NCI-H146 treated with DMSO at 0.1 percent for 48 hours (cell line): ENCODE measurements around the gene PPP6R3.

Experiments used
- DNase-seq: peaks from one replicate; lab custom pipeline; 2025; ENCODE audit not compliant: unreplicated experiment; lab: John Stamatoyannopoulos, UW

PPP6R3 gene

GRCh38 chr11:68551777-68552176 is 91.2 kb downstream of the PPP6R3 start:
- DNase-seq = no peak

DNA sequence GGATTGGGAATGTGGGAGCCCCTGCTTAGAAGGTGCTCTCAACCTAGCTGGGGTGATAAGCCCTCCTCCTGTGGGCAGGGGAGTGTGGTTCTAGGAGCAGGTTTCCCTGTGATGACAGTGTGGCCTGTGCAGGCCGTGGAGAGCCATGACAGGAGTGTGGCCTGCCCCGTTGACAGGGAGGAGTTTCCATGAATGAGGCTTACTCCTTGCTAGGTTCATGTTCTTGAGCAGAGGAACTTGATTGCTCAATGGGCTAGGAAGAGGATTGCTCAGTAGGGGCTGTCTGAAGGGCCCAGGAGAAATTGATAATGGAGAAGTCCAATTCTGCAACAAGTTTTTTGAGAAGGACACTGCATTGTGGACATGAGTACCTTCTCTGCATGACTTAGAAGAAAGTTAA is 92.0 kb downstream of the PPP6R3 start:
- no peak for DNase-seq

GRCh38 chr11:68560216-68560615 is 99.7 kb downstream of the PPP6R3 start:
- DNase-seq = no peak

DNA sequence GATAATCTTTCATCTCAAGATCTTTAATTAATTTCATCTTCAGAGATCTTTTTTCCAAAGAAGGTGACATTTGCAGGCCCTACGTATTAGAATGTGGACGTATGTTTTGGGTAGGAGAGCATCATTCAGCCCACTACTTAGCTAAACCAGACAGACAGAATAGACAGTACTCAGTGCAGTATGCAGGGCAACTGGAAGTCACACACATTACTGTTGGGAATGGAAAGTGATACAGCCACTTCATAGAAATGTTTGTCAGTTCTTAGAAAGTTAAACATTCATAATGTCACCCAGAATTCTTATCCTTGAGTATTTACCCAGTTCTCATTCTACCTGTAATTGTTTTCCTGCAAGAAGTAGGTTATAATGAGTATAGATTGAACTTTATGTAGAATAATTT is 102.9 kb downstream of the PPP6R3 start:
- no peak for DNase-seq

GRCh38 chr11:68564261-68564660 is 103.7 kb downstream of the PPP6R3 start:
- DNase-seq = no peak

GRCh38 chr11:68565768-68566167 is 105.2 kb downstream of the PPP6R3 start:
- no peak for DNase-seq

GRCh38 chr11:68567553-68567952 is 107.0 kb downstream of the PPP6R3 start:
- DNase-seq = no peak

- no peak for DNase-seq
Measured at GRCh38 chr11:68569357-68569756, 108.8 kb downstream of the PPP6R3 start.

DNA sequence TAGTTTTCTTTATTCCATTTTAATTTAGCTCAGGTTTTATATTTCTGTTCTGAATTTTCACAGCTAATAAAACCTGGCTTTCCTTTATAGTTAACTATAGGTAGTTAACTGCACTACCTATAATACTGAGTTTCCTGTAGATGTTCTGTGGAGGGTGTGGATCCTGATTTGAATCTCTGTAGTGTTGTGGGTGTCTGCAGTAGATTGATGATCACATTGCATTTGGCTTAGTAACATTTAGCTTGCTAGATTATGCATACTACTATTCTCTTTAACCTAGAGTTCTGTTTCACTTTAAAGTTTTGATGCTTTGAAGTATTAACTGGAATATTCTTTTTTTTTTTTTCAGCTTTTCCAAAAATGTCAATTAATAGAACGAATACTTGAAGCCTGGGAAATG is 110.1 kb downstream of the PPP6R3 start:
- no peak for DNase-seq

GRCh38 chr11:68574308-68574707 is 113.8 kb downstream of the PPP6R3 start:
- no peak for DNase-seq

GRCh38 chr11:68575025-68575665 is 114.6 kb downstream of the PPP6R3 start:
- DNase-seq = no peak

DNA sequence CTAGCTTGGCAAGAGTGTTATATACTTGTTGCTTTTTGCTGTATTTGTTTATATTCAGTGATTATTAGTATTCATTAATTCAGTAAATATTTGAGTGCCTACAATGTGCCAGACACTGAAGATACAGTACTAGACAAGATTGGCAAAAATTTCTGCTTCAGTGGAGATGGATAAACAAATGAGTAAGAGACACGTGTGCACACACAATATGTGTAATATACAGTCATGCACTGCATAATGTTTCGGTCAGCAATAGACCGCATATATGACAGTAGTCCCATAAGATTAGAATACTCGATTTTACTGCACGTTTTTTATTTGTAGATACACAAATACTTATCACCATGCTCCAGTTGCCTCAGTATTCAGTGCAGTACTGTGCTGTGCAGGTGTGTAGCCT is 118.9 kb downstream of the PPP6R3 start:
- no peak for DNase-seq

GRCh38 chr11:68581439-68581838 is 120.9 kb downstream of the PPP6R3 start:
- DNase-seq = no peak

- DNase-seq = no peak
Measured at GRCh38 chr11:68581901-68582300, 121.3 kb downstream of the PPP6R3 start.

GRCh38 chr11:68582416-68583040 is 122.0 kb downstream of the PPP6R3 start:
- no peak for DNase-seq

DNA sequence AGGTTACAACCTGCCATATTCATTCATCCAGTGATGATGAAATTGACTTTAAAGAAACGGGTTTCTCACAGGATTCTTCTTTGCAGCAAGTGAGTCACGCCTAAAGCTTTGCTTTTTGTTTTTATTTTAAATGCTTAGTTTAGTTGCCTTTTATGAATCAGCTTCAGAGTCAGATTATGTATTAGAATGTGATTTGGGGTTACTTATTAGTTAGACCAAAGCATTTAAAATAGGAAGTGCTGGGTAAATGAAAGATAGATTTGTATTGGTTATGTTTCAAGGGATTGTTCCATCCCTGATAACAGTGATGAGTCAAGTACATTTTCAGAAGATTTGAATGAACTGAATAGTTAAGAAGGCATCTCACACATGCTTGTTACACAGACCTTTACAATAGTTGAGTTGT is 122.5 kb downstream of the PPP6R3 start:
- no peak for DNase-seq

DNA sequence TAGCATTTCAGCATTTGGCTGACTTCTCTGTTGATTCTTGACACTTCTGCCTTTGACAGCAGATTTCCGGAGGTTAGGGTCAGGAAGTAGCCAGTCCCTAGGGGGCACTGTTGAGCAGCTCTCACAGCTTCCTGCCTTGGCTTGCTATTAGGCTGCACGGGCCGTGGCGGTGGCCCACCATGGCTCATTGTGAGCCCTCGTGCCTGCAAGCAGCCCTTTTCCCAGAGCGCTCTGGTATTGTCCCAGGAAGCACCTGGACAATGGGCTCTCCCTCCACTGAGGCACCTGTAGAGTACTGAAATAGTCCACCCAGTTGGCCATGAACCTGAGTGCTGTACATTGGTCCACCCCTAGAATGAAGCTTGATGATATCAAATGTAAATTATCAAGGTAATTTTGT is 123.5 kb downstream of the PPP6R3 start:
- no peak for DNase-seq

DNA sequence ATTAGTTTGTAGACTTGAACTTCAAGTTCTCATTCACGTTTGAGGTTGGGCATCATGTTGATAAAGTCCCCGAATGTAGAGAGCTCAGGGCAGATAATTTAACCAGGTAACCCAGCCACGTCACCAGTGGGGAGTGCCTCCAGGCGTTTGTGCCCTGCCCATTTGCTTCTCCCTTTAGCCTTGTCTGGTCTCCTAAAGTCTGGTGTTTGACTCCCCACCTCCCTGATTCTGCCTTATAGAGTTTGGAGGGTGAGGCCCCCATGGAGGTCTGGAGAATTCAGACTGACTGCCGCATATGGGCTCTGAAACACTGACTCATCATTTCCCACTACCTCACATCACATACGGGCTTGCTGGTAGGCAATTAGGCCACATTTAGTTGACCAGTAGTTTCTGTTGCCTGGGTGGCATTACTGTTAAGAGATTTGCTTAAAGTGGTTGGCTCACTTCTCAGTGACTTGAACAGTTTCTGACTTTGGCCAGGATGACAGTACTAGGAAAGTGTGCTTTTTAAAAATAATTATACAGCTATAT is 124.5 kb downstream of the PPP6R3 start:
- no peak for DNase-seq

DNA sequence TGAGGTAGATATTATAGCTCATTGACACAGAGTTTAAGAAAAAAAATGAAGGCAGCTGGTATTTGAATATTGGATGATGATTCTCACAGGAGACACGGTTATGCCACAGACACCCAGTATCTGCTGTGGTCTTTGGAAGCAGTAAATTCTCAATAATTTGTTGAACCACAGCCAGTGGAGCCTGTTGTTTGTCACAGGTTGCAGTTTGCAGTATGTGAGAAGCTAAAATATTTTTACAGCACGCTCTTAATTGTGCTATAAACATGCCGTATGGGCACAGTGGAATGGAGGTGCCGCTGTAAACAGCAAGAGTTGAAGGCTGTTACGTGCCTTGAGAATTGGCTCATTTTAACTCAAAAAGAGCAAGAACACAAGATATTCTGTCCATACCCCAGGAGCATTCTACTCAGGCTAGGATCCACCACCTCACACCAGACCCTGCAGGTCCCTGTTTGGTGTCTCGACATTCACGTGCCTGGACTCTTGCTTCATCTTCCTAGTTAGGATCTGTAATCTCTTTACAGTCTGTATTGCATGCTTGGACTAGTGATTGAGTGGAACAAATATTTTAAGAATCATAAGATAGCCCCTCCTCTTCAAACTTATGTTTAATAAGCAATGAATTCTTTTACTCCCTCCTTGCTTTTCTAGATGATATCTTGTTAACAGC is 129.1 kb downstream of the PPP6R3 start:
- no peak for DNase-seq

GRCh38 chr11:68591719-68592118 is 131.2 kb downstream of the PPP6R3 start:
- DNase-seq = no peak

DNA sequence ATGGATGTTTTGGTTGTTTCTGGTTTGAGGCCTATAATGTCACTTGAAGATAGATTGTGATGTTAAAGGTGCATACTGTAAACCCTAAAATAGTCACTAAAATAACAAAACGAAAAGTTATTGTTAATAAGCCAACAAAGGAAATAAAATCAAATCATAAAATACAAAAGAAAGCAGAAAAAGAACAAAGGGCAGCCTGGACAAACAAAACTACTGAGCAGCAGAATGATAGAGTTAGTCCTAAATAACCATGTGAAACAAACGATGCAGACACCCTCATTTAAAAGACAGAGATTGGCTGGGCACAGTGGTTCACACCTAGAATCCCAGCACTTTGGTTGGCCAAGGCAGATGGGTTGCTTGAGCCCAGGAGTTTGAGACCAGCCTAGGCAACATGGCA is 132.9 kb downstream of the PPP6R3 start:
- DNase-seq = no peak

GRCh38 chr11:68594123-68594522 is 133.6 kb downstream of the PPP6R3 start:
- no peak for DNase-seq
